MV-4-11 (cell line): ENCODE data around the gene TMEM179.
"Not testable (repeated sequence)": the region's sequence is repeated elsewhere in the genome, so short reads cannot be mapped to it uniquely, and the experiment has no call there.

Experiments used
- DNase-seq: peaks from one replicate; lab custom pipeline; 2025; lab: John Stamatoyannopoulos, UW

TMEM179 gene

GRCh38 chr14:104637546-104638003, 33.0 kb upstream of the TMEM179 start:
- DNase-seq = no peak

GRCh38 chr14:104636846-104637545, 32.4 kb upstream of the TMEM179 start:
- DNase-seq = not testable (repeated sequence)

GRCh38 chr14:104636131-104636530, 31.6 kb upstream of the TMEM179 start:
- no peak for DNase-seq

- no peak for DNase-seq
Observed at GRCh38 chr14:104635717-104636116, 31.1 kb upstream of the TMEM179 start.

- DNase-seq = no peak
Observed at GRCh38 chr14:104634886-104635570, 30.5 kb upstream of the TMEM179 start.

GRCh38 chr14:104634138-104634760, 29.7 kb upstream of the TMEM179 start:
- DNase-seq = no peak

GRCh38 chr14:104633276-104634137, 28.9 kb upstream of the TMEM179 start:
- no peak for DNase-seq

- DNase-seq = no peak
Observed at GRCh38 chr14:104632781-104633180, 28.2 kb upstream of the TMEM179 start.

- DNase-seq = no peak
Observed at GRCh38 chr14:104624939-104625338, 20.4 kb upstream of the TMEM179 start.

GRCh38 chr14:104614126-104614812, 9.7 kb upstream of the TMEM179 start:
- DNase-seq = no peak

- DNase-seq = no peak
Observed at GRCh38 chr14:104611881-104612280, 7.3 kb upstream of the TMEM179 start.

GRCh38 chr14:104610749-104611310, 6.3 kb upstream of the TMEM179 start:
- no peak for DNase-seq

GRCh38 chr14:104609666-104610065, 5.1 kb upstream of the TMEM179 start:
- DNase-seq = no peak

- no peak for DNase-seq
Observed at GRCh38 chr14:104603711-104604401, 716 bp downstream of the TMEM179 start.

- no peak for DNase-seq
Observed at GRCh38 chr14:104602933-104603325, 1.6 kb downstream of the TMEM179 start.

- DNase-seq = no peak
Observed at GRCh38 chr14:104602315-104602932, 2.1 kb downstream of the TMEM179 start.

- DNase-seq = no peak
Observed at GRCh38 chr14:104601786-104602185, 2.8 kb downstream of the TMEM179 start.

- DNase-seq = no peak
Observed at GRCh38 chr14:104600805-104601204, 3.8 kb downstream of the TMEM179 start.

GRCh38 chr14:104600141-104600643, 4.4 kb downstream of the TMEM179 start:
- DNase-seq = no peak

GRCh38 chr14:104599446-104599845, 5.1 kb downstream of the TMEM179 start:
- no peak for DNase-seq
